Measurements from ENCODE around the gene FNDC3B.

GRCh38 chr3:172177046-172177445 is 137.7 kb downstream of the FNDC3B start:
- TF ChIP-seq EZH2phosphoT487 (IDR thresholded peaks at IDR 0.05): no peak
- TF ChIP-seq, protein P1, sequence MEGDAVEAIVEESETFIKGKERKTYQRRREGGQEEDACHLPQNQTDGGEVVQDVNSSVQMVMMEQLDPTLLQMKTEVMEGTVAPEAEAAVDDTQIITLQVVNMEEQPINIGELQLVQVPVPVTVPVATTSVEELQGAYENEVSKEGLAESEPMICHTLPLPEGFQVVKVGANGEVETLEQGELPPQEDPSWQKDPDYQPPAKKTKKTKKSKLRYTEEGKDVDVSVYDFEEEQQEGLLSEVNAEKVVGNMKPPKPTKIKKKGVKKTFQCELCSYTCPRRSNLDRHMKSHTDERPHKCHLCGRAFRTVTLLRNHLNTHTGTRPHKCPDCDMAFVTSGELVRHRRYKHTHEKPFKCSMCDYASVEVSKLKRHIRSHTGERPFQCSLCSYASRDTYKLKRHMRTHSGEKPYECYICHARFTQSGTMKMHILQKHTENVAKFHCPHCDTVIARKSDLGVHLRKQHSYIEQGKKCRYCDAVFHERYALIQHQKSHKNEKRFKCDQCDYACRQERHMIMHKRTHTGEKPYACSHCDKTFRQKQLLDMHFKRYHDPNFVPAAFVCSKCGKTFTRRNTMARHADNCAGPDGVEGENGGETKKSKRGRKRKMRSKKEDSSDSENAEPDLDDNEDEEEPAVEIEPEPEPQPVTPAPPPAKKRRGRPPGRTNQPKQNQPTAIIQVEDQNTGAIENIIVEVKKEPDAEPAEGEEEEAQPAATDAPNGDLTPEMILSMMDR (IDR thresholded peaks at IDR 0.05): no peak

Data from neural progenitor cell (in vitro differentiated cells).